Measurements from ENCODE around the gene SPTA1.

SPTA1 gene

DNA sequence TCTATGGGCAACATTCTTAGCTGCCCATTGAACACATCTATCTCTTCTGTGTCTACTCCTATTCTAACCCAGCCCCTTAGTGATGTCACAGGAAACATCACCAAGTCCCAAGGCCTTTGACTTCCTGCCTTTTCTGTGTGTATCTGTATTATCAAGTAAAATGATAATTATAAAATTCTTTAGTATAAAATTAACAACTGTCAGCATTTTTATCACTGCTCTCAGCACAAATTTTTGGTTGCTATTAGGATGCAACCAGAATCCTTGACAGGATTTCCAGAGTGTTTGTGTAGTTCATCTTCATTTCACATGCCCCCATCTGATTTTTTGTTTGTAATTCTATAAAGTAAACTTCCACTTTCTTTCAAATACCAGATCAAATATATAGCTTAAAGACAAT, 47.6 kb downstream of the SPTA1 start:
- Histone ChIP-seq H3K9me3 (ENCODE audit: low read length) (no peaks in the 10 kb centered on the region), H3K36me3 (ENCODE audit: insufficient read depth, low read length) (no peaks in the 10 kb centered on the region), H3K9ac (ENCODE audit: low read length) (no peak overlapping the region), H3K4me1 (ENCODE audit: insufficient read depth, low read length) (no peaks in the 10 kb centered on the region), H3K4me3 (ENCODE audit: low read depth in 1 of 2, low read length in 2 of 2) (no peak overlapping the region), H3K27me3 (ENCODE audit: control insufficient read depth in 1 of 2, insufficient read depth in 2 of 2, low read length in 2 of 2) (no peaks in the 10 kb centered on the region), H3K27ac (ENCODE audit: low read depth, low read length) (no peak overlapping the region)

GRCh38 chr1:158638146-158638545, 48.4 kb downstream of the SPTA1 start:
- no peaks in the 10 kb centered on the region for H3K4me1 ChIP-seq (ENCODE audit: insufficient read depth, low read length)

GRCh38 chr1:158613764-158614163, 72.8 kb downstream of the SPTA1 start:
- Histone ChIP-seq H3K36me3 (ENCODE audit: insufficient read depth, low read length) (no peaks in the 10 kb centered on the region), H3K9ac (ENCODE audit: low read length) (no peak overlapping the region)

More at GRCh38 chr1:158638146-158638545, 48.4 kb downstream of the SPTA1 start:
- Histone ChIP-seq H3K27me3 (ENCODE audit: control insufficient read depth in 1 of 2, insufficient read depth in 2 of 2, low read length in 2 of 2) (no peaks in the 10 kb centered on the region), H3K9ac (ENCODE audit: low read length) (no peak overlapping the region), H3K9me3 (ENCODE audit: low read length) (no peaks in the 10 kb centered on the region), H3K27ac (ENCODE audit: low read depth, low read length) (no peak overlapping the region), H3K36me3 (ENCODE audit: insufficient read depth, low read length) (no peaks in the 10 kb centered on the region), H3K4me3 (ENCODE audit: low read depth in 1 of 2, low read length in 2 of 2) (no peak overlapping the region)

DNA sequence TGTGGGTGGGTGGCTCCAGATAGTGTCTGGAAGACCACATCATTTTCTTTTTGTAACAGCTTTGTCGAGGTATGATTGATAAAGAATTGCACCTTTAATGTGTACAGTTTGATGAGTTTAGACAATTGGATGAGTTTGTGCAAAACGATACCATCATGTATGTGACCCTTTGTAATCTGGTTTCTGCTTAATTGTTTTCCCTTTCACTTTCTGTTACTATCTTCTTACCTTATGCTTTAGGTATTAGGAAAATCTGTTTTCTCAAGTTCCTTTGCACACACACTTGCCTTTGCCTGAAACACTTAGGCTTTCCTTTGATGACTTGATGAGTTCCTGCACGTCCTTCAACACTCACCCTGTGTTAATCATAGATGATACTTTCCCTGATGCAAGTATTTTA, 74.6 kb downstream of the SPTA1 start:
- Histone ChIP-seq H3K9me3 (ENCODE audit: low read length) (no peaks in the 10 kb centered on the region), H3K27ac (ENCODE audit: low read depth, low read length) (no peak overlapping the region), H3K9ac (ENCODE audit: low read length) (no peak overlapping the region), H3K4me3 (ENCODE audit: low read depth in 1 of 2, low read length in 2 of 2) (no peak overlapping the region), H3K4me1 (ENCODE audit: insufficient read depth, low read length) (no peaks in the 10 kb centered on the region), H3K36me3 (ENCODE audit: insufficient read depth, low read length) (no peaks in the 10 kb centered on the region), H3K27me3 (ENCODE audit: control insufficient read depth in 1 of 2, insufficient read depth in 2 of 2, low read length in 2 of 2) (no peaks in the 10 kb centered on the region)

More at GRCh38 chr1:158613764-158614163, 72.8 kb downstream of the SPTA1 start:
- Histone ChIP-seq H3K4me1 (ENCODE audit: insufficient read depth, low read length) (no peaks in the 10 kb centered on the region), H3K4me3 (ENCODE audit: low read depth in 1 of 2, low read length in 2 of 2) (no peak overlapping the region), H3K27ac (ENCODE audit: low read depth, low read length) (no peak overlapping the region), H3K9me3 (ENCODE audit: low read length) (no peaks in the 10 kb centered on the region), H3K27me3 (ENCODE audit: control insufficient read depth in 1 of 2, insufficient read depth in 2 of 2, low read length in 2 of 2) (no peaks in the 10 kb centered on the region)

DNA sequence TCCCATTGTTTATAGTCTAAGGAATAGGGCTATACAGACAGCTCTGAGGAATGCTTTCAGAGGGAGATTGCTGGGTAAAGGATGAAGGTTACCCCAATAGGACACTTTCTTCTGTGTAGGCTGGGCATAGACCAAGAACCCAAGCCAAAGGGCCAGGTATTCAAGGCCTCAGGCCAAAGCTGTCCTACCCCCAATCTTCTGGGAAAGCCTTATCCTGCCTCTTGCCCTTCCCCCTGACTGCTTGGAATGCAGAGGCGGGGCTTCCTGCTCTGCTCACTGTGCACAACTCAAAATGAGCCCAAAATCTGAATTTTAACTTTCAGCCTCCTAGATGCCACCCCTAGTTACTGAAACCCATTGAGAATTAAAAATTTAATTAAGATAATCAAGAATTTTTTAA, 79.2 kb downstream of the SPTA1 start:
- Histone ChIP-seq H3K9ac (ENCODE audit: low read length) (no peak overlapping the region), H3K4me3 (ENCODE audit: low read depth in 1 of 2, low read length in 2 of 2) (no peak overlapping the region), H3K27ac (ENCODE audit: low read depth, low read length) (no peak overlapping the region), H3K4me1 (ENCODE audit: insufficient read depth, low read length) (no peaks in the 10 kb centered on the region), H3K27me3 (ENCODE audit: control insufficient read depth in 1 of 2, insufficient read depth in 2 of 2, low read length in 2 of 2) (no peaks in the 10 kb centered on the region), H3K9me3 (ENCODE audit: low read length) (no peaks in the 10 kb centered on the region), H3K36me3 (ENCODE audit: insufficient read depth, low read length) (no peaks in the 10 kb centered on the region)

- no peaks in the 10 kb centered on the region for H3K9me3 ChIP-seq (ENCODE audit: low read length)
- no peaks in the 10 kb centered on the region for H3K36me3 ChIP-seq (ENCODE audit: insufficient read depth, low read length)
- H3K4me1 ChIP-seq (ENCODE audit: insufficient read depth, low read length) = no peaks in the 10 kb centered on the region
- no peak within 1 kb of the TSS for H3K9ac ChIP-seq (ENCODE audit: low read length)
- no peak within 1 kb of the TSS for H3K4me3 ChIP-seq (ENCODE audit: low read depth in 1 of 2, low read length in 2 of 2)
- H3K27me3 ChIP-seq (ENCODE audit: control insufficient read depth in 1 of 2, insufficient read depth in 2 of 2, low read length in 2 of 2) = no peaks in the 10 kb centered on the region
- no peak within 1 kb of the TSS for H3K27ac ChIP-seq (ENCODE audit: low read depth, low read length)
Measured at GRCh38 chr1:158604968-158605367, 81.5 kb downstream of the SPTA1 start, which contains the start of gene OR10Z1. TSS of gene OR10Z1 (plus strand) at chr1:158605268. CDS start at chr1:158606439, 1,171 bp downstream.

DNA sequence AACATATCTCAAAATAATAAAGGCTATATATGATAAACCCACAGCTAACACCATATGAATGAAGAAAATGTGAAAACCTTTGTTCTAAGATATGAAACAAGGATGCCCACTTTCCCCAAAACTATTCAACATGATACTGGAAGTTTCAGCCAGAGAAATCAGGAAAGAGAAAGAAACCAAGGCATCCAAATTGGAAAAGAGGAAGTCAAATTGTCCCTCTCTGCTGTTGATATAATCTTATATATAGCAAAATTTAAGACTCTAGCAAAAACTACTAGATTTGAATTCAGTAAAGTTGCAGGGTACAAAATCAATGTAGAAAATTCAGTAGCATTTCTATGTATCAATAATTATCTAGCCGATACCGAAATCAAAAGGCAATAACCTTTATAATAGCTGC, 85.8 kb downstream of the SPTA1 start:
- no peaks in the 10 kb centered on the region for H3K4me1 ChIP-seq (ENCODE audit: insufficient read depth, low read length)
- peaks cover 6% of the 10 kb centered on the region for H3K9me3 ChIP-seq (ENCODE audit: low read length)
- no peak overlapping the region for H3K27ac ChIP-seq (ENCODE audit: low read depth, low read length)
- no peaks in the 10 kb centered on the region for H3K36me3 ChIP-seq (ENCODE audit: insufficient read depth, low read length)
- H3K27me3 ChIP-seq (ENCODE audit: control insufficient read depth in 1 of 2, insufficient read depth in 2 of 2, low read length in 2 of 2) = no peaks in the 10 kb centered on the region
- no peak overlapping the region for H3K9ac ChIP-seq (ENCODE audit: low read length)
- H3K4me3 ChIP-seq (ENCODE audit: low read depth in 1 of 2, low read length in 2 of 2) = no peak overlapping the region

GRCh38 chr1:158586942-158587341, 99.6 kb downstream of the SPTA1 start:
- Histone ChIP-seq H3K27ac (ENCODE audit: low read depth, low read length) (no peak overlapping the region), H3K9me3 (ENCODE audit: low read length) (no peaks in the 10 kb centered on the region), H3K27me3 (ENCODE audit: control insufficient read depth in 1 of 2, insufficient read depth in 2 of 2, low read length in 2 of 2) (no peaks in the 10 kb centered on the region), H3K4me1 (ENCODE audit: insufficient read depth, low read length) (no peaks in the 10 kb centered on the region), H3K4me3 (ENCODE audit: low read depth in 1 of 2, low read length in 2 of 2) (no peak overlapping the region), H3K9ac (ENCODE audit: low read length) (no peak overlapping the region), H3K36me3 (ENCODE audit: insufficient read depth, low read length) (no peaks in the 10 kb centered on the region)

DNA sequence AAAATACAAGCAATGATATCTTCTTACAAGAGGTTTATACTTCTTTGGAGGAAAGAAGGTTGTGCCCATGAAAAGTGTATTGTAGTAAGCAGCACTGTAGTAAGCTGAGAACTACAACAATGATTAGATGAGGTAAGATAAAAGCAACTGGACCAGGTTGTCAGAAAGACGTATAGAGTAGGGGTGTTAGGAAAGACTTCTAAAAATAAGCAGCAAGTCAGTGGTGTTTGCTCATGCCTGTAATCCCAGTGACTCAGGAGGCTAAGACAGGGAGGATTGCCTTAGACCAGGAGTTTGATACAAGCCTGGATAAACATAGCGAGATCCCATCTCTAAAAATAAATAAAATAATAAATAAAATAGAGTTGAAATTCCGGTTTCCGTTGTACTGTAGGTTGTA, 102.6 kb downstream of the SPTA1 start:
- H3K36me3 ChIP-seq (ENCODE audit: insufficient read depth, low read length) = no peaks in the 10 kb centered on the region
- no peak overlapping the region for H3K9ac ChIP-seq (ENCODE audit: low read length)

GRCh38 chr1:158579733-158580132, 106.8 kb downstream of the SPTA1 start, which contains the start of gene OR10X1:
TSS of gene OR10X1 (minus strand) at chr1:158579899. CDS start at chr1:158579899, 0 bp downstream.
- H3K9ac ChIP-seq (ENCODE audit: low read length) = no peak within 1 kb of the TSS
- H3K9me3 ChIP-seq (ENCODE audit: low read length) = no peaks in the 10 kb centered on the region
- H3K36me3 ChIP-seq (ENCODE audit: insufficient read depth, low read length) = no peaks in the 10 kb centered on the region
- no peaks in the 10 kb centered on the region for H3K27me3 ChIP-seq (ENCODE audit: control insufficient read depth in 1 of 2, insufficient read depth in 2 of 2, low read length in 2 of 2)
- H3K4me1 ChIP-seq (ENCODE audit: insufficient read depth, low read length) = no peaks in the 10 kb centered on the region
- H3K27ac ChIP-seq (ENCODE audit: low read depth, low read length) = no peak within 1 kb of the TSS
- no peak within 1 kb of the TSS for H3K4me3 ChIP-seq (ENCODE audit: low read depth in 1 of 2, low read length in 2 of 2)

More for the DNA sequence above, 102.6 kb downstream of the SPTA1 start:
- no peaks in the 10 kb centered on the region for H3K27me3 ChIP-seq (ENCODE audit: control insufficient read depth in 1 of 2, insufficient read depth in 2 of 2, low read length in 2 of 2)
- H3K4me3 ChIP-seq (ENCODE audit: low read depth in 1 of 2, low read length in 2 of 2) = no peak overlapping the region
- no peak overlapping the region for H3K27ac ChIP-seq (ENCODE audit: low read depth, low read length)
- no peaks in the 10 kb centered on the region for H3K4me1 ChIP-seq (ENCODE audit: insufficient read depth, low read length)
- no peaks in the 10 kb centered on the region for H3K9me3 ChIP-seq (ENCODE audit: low read length)

DNA sequence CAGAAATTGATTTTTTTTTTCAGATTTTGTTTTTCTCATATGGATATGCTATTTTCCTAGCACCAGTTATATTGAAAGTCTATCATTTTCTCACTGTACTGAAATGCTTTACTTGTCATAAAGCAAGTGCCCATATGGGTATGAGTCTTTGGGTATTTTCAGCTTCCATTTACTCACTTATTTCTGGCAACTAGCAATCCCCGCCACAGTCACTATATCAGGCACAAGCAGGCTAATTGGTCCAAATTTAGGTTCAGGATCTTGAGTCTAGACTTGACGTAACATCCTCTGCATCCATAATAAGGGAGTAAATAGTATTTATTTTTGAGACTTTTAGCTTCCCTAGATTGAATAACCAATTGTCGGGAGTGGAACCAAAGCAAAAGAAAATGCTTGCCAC, 109.0 kb downstream of the SPTA1 start:
- Histone ChIP-seq H3K9me3 (ENCODE audit: low read length) (no peaks in the 10 kb centered on the region), H3K9ac (ENCODE audit: low read length) (no peak overlapping the region), H3K36me3 (ENCODE audit: insufficient read depth, low read length) (no peaks in the 10 kb centered on the region), H3K4me1 (ENCODE audit: insufficient read depth, low read length) (no peaks in the 10 kb centered on the region), H3K4me3 (ENCODE audit: low read depth in 1 of 2, low read length in 2 of 2) (no peak overlapping the region), H3K27ac (ENCODE audit: low read depth, low read length) (no peak overlapping the region), H3K27me3 (ENCODE audit: control insufficient read depth in 1 of 2, insufficient read depth in 2 of 2, low read length in 2 of 2) (no peaks in the 10 kb centered on the region)

- H3K4me3 ChIP-seq (ENCODE audit: low read depth in 1 of 2, low read length in 2 of 2) = no peak overlapping the region
- no peaks in the 10 kb centered on the region for H3K4me1 ChIP-seq (ENCODE audit: insufficient read depth, low read length)
- no peak overlapping the region for H3K27ac ChIP-seq (ENCODE audit: low read depth, low read length)
- no peaks in the 10 kb centered on the region for H3K36me3 ChIP-seq (ENCODE audit: insufficient read depth, low read length)
- no peaks in the 10 kb centered on the region for H3K9me3 ChIP-seq (ENCODE audit: low read length)
- no peaks in the 10 kb centered on the region for H3K27me3 ChIP-seq (ENCODE audit: control insufficient read depth in 1 of 2, insufficient read depth in 2 of 2, low read length in 2 of 2)
- H3K9ac ChIP-seq (ENCODE audit: low read length) = no peak overlapping the region
Measured at GRCh38 chr1:158572226-158572625, 114.3 kb downstream of the SPTA1 start.

Measured in muscle layer of colon (tissue), 2 donors.